HepG2 (cell line): ENCODE measurements around the gene PLPPR4. TPM values are rescaled to one million over a fixed set of nuclear protein-coding genes. Genes with fewer than 3 reads are reported as not detected.

Experiments
- ATAC-seq: fragments of 200-7000 bp; cut with Tn5 transposase; 3 replicates; pipeline ENCODE4 v1.9.1; 2020; ENCODE audit warnings: mild to moderate bottlenecking, moderate library complexity
- BruUV-seq: library from RNA; stranded (reverse); fragments of 400-500 nt; replicated peaks from 2 replicates; lab custom pipeline; 2021; lab: Mats Ljungman, UMichigan
- CTCF ChIA-PET: fragments of 300-600 bp; formaldehyde crosslinking; extraction: SDS; loops from one replicate; lab custom pipeline; 2021; ENCODE audit warnings: low total read pairs, inconsistent platforms, low intra/inter-chr PET ratio; lab: Yijun Ruan, JAX
- POLR2A ChIA-PET: fragments of 350-600 bp; sonication (Branson Sonifier 250); formaldehyde crosslinking; loops from one replicate; lab custom pipeline; 2020; ENCODE audit warnings: antibody characterized with exemption, inconsistent platforms; lab: Yijun Ruan, JAX
- DNase-seq: peaks from one replicate; pipeline ENCODE4 v3.0.0-alpha.2; 2015; ENCODE audit warnings: low spot score
- FAIRE-seq: peaks from 3 replicates; lab custom pipeline; 2011; peaks lifted over from hg19 to GRCh38; lab: Jason Lieb, UNC
- H2AFZ ChIP-seq: one replicate; pipeline ENCODE4 v1.6.1; 2011; ENCODE audit warnings: low read length, inconsistent platforms
- H3K27ac ChIP-seq: fragments of 300-600 bp; 3 replicates; pipeline ENCODE4 v1.8.0; 2011; ENCODE audit warnings: mixed run types, mild to moderate bottlenecking, mixed read lengths, low read length, inconsistent platforms; ENCODE audit not compliant: insufficient read depth; ENCODE audit errors: extremely low read length
- H3K27me3 ChIP-seq, 2 experiments: fragments of 200-600 bp in 1 of 2; 2 replicates in 1 of 2; 3 replicates in 1 of 2; pipeline versions ENCODE4 v1.6.0 to v1.8.0; 2011; ENCODE audit warnings: low read length in 2 of 2, mild to moderate bottlenecking in 2 of 2, moderate library complexity in 2 of 2, inconsistent platforms in 1 of 2; ENCODE audit not compliant: insufficient read depth in 2 of 2, control insufficient read depth in 1 of 2
- H3K36me3 ChIP-seq, 2 experiments: fragments of 200-600 bp in 1 of 2; replicated peaks in 1 of 2; 2 replicates in 1 of 2; 3 replicates in 1 of 2; pipeline versions ENCODE4 v1.5.1 to v1.8.0; 2011; ENCODE audit warnings: low read length in 2 of 2, inconsistent platforms in 1 of 2; ENCODE audit not compliant: insufficient read depth in 2 of 2, control insufficient read depth in 1 of 2
- H3K4me1 ChIP-seq: 2 replicates; pipeline ENCODE4 v1.5.1; 2012; ENCODE audit warnings: low read length, inconsistent platforms; ENCODE audit not compliant: insufficient read depth
- H3K4me2 ChIP-seq: 2 replicates; pipeline ENCODE4 v1.6.0; 2011; ENCODE audit warnings: low read depth, low read length, inconsistent platforms
- H3K4me3 ChIP-seq, 3 experiments: fragments of 200-600 bp in 1 of 3; sonication (generic), shearing (Covaris generic) in 1 of 3; replicated peaks in 1 of 3; 2 replicates each; pipeline ENCODE4 v1.5.1; 2011 to 2016; ENCODE audit warnings: low read length in 3 of 3, inconsistent platforms in 2 of 3, low read depth in 2 of 3, mild to moderate bottlenecking in 2 of 3, control low read depth in 1 of 3, mixed read lengths in 1 of 3; ENCODE audit not compliant: insufficient read depth in 1 of 3
- H3K79me2 ChIP-seq: one replicate; pipeline ENCODE4 v1.6.1; 2011; ENCODE audit warnings: low read length, inconsistent platforms; ENCODE audit not compliant: insufficient read depth
- H3K9ac ChIP-seq: 2 replicates; pipeline ENCODE4 v1.6.0; 2011; ENCODE audit warnings: mild to moderate bottlenecking, low read depth, low read length, inconsistent platforms; ENCODE audit not compliant: insufficient read depth
- H3K9me3 ChIP-seq: 2 replicates; pipeline ENCODE4 v1.5.1; 2012; ENCODE audit warnings: mild to moderate bottlenecking, low read length
- H4K20me1 ChIP-seq: 2 replicates; pipeline ENCODE4 v1.6.0; 2011; ENCODE audit warnings: inconsistent platforms, mild to moderate bottlenecking, low read length, moderate library complexity; ENCODE audit not compliant: insufficient read depth
- CHD2 ChIP-seq: IDR thresholded peaks from 2 replicates; pipeline ENCODE4 v1.6.1; 2011; ENCODE audit warnings: low read depth, low read length, improper control_type of control experiment
- DPF2 ChIP-seq: sonication (generic); formaldehyde crosslinking; IDR thresholded peaks from 2 replicates; pipeline ENCODE4 v1.4.0; 2020; ENCODE audit warnings: mild to moderate bottlenecking, low read depth, missing genetic modification reagents, borderline replicate concordance
- GPN1 ChIP-seq: sonication (generic); formaldehyde crosslinking; IDR thresholded peaks from 2 replicates; pipeline ENCODE4 v1.5.1; 2020; ENCODE audit warnings: missing genetic modification reagents, borderline replicate concordance
- HIC2 ChIP-seq: sonication (generic); formaldehyde crosslinking; IDR thresholded peaks from 2 replicates; pipeline ENCODE4 v1.9.0; 2022; ENCODE audit warnings: low read depth, missing genetic modification reagents
- MEIS1 ChIP-seq: sonication (generic); formaldehyde crosslinking; IDR thresholded peaks from 2 replicates; pipeline ENCODE4 v1.9.0; 2021; ENCODE audit warnings: mild to moderate bottlenecking, missing genetic modification reagents, moderate library complexity, borderline replicate concordance
- MXD4 ChIP-seq: IDR thresholded peaks from 2 replicates; pipeline ENCODE4 v1.6.1; 2016; ENCODE audit warnings: mild to moderate bottlenecking, missing biosample characterization, missing genetic modification reagents
- NRL ChIP-seq: sonication (generic); formaldehyde crosslinking; IDR thresholded peaks from 2 replicates; pipeline ENCODE4 v1.5.0; 2020; ENCODE audit warnings: missing genetic modification reagents, mild to moderate bottlenecking, moderate library complexity, borderline replicate concordance
- SSRP1 ChIP-seq: IDR thresholded peaks from 2 replicates; pipeline ENCODE4 v1.6.1; 2016; ENCODE audit warnings: control low read depth
- TARDBP ChIP-seq: sonication (generic); formaldehyde crosslinking; IDR thresholded peaks from 2 replicates; pipeline ENCODE4 v1.8.0; 2022; ENCODE audit warnings: mild to moderate bottlenecking, missing genetic modification reagents
- TP53 ChIP-seq: sonication (generic); formaldehyde crosslinking; conservative IDR thresholded peaks from 2 replicates; pipeline ENCODE4 v1.4.0; 2020; ENCODE audit warnings: missing genetic modification reagents
- ZNF138 ChIP-seq: sonication (generic); formaldehyde crosslinking; IDR thresholded peaks from 2 replicates; pipeline ENCODE4 v1.5.0; 2020; ENCODE audit warnings: mild to moderate bottlenecking, low read depth, missing genetic modification reagents
- ZSCAN12 ChIP-seq: sonication (generic); formaldehyde crosslinking; IDR thresholded peaks from 2 replicates; pipeline ENCODE4 v1.9.0; 2021; ENCODE audit warnings: mild to moderate bottlenecking, missing genetic modification reagents
- WGBS: methylation state at CpG from one replicate; pipeline ENCODE4 v1.1.6; 2017; ENCODE audit warnings: low lambda C conversion rate; 5-methylcytosine and 5-hydroxymethylcytosine counted together
- in situ Hi-C: cut with HindIII; loops from 2 replicates; pipeline ENCODE4 v1.10.0; 2017; ENCODE audit warnings: low pct_unique_long_range_greater_than_20kb; ENCODE audit not compliant: extremely low pct_ligation_motif_present
- intact Hi-C: fragments of 100-400 bp; cut with micrococcal nuclease; formaldehyde crosslinking; loops from one replicate; pipeline ENCODE4 v1.10.0; 2022; ENCODE audit not compliant: unreplicated experiment
- polyA plus RNA-seq, 8 experiments: library from polyadenylated mRNA; depleted of rRNA in 3 of 8; stranded (reverse) in 7 of 8; unstranded in 1 of 8; fragments of >200 nt; fragmentation: Illumina TruSeq in 4 of 8; extraction: Trizol in 4 of 8; gene quantifications; 2 replicates each; pipeline versions ENCODE4 v1.2.1 to v1.2.3, GENCODE V29; 2011 to 2016; ENCODE audit warnings: low read depth in 4 of 8, missing spikeins in 1 of 8, mixed read lengths in 1 of 8; ENCODE audit not compliant: insufficient read depth in 1 of 8
- total RNA-seq, 5 experiments: library from RNA; depleted of rRNA; stranded (reverse); fragments of >200 nt; fragmentation: Illumina TruSeq; extraction: Trizol; gene quantifications; 2 replicates each; pipeline ENCODE4 v1.2.3, GENCODE V29; 2016; ENCODE audit warnings: low read depth in 1 of 5
- TF ChIP-seq, protein P1 (sequence below), 2 experiments: sonication (generic) in 1 of 2; formaldehyde crosslinking in 1 of 2; IDR thresholded peaks; 2 replicates each; pipeline versions ENCODE4 v1.4.0 to v1.6.1; 2018 to 2020; ENCODE audit warnings: missing genetic modification reagents in 2 of 2, borderline replicate concordance in 1 of 2, low read depth in 1 of 2, mild to moderate bottlenecking in 1 of 2, missing biosample characterization in 1 of 2
- TF ChIP-seq, protein P2 (sequence below): sonication (generic); formaldehyde crosslinking; IDR thresholded peaks from 2 replicates; pipeline ENCODE4 v1.5.1; 2020; ENCODE audit warnings: missing genetic modification reagents, mild to moderate bottlenecking, borderline replicate concordance

The PLPPR4 gene
- total and polyA plus RNA-seq, 2 of the 13 experiments (the other 11 are each of a cell fraction or from before 2014, with no cell fraction given) = not detected

DNA sequence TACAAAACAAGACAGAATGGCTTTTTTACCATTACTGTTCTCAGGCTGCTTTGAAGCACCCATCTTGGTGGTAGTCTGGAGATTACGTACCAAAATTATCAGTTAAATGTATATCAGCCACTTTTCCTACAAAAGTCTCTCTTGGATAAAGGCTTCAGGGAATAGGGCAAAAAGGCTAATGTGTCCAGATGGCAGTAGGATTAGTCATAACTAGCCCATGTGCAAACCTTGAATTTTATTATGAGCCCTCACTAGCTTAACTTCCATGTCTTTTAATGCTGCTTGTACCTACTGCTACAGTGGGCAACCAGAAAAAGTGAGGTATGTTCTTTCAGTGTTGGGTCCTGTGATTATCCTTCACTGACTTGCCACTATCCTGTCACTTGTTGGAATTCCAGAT lies 51.0 kb downstream of the PLPPR4 start:
- 11% methylated on average over 1 of the region's 1 CpG for WGBS
- Histone ChIP-seq H3K4me2 (no peak overlapping the region), H3K4me3 (no peak overlapping the region), H3K27ac (no peak overlapping the region), H4K20me1 (no peaks in the 10 kb centered on the region), H3K27me3 (no peaks in the 10 kb centered on the region), H3K9ac (no peak overlapping the region), H2AFZ (no peak overlapping the region), H3K79me2 (no peaks in the 10 kb centered on the region), H3K4me1 (no peaks in the 10 kb centered on the region), H3K9me3 (no peaks in the 10 kb centered on the region), H3K36me3 (no peaks in the 10 kb centered on the region)
- FAIRE-seq (no peak), DNase-seq (no peak), ATAC-seq (no peak)
- BruUV-seq = no TSS peak
- in situ Hi-C loops (no loop called here), intact Hi-C loops (no loop called here)
- POLR2A ChIA-PET = no interaction called here
- CTCF ChIA-PET = no interaction called here
- TF ChIP-seq SSRP1 (CRISPR knock-in tag) (no peak), ZSCAN12 (no peak), TP53 (CRISPR knock-in tag) (no peak), GPN1 (no peak), TARDBP (no peak), MEIS1 (CRISPR knock-in tag) (no peak), DPF2 (CRISPR knock-in tag) (no peak), HIC2 (CRISPR knock-in tag) (no peak), ZNF138 (CRISPR knock-in tag) (no peak), MXD4 (CRISPR knock-in tag) (no peak), NRL (CRISPR knock-in tag) (no peak), CHD2 (no peak)
- TF ChIP-seq, protein P1, sequence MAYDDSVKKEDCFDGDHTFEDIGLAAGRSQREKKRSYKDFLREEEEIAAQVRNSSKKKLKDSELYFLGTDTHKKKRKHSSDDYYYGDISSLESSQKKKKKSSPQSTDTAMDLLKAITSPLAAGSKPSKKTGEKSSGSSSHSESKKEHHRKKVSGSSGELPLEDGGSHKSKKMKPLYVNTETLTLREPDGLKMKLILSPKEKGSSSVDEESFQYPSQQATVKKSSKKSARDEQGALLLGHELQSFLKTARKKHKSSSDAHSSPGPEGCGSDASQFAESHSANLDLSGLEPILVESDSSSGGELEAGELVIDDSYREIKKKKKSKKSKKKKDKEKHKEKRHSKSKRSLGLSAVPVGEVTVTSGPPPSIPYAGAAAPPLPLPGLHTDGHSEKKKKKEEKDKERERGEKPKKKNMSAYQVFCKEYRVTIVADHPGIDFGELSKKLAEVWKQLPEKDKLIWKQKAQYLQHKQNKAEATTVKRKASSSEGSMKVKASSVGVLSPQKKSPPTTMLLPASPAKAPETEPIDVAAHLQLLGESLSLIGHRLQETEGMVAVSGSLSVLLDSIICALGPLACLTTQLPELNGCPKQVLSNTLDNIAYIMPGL (CRISPR knock-in tag; IDR thresholded peaks at IDR 0.05; ENCODE audit: borderline replicate concordance in 1 of 2, low read depth in 1 of 2) = no peak
- TF ChIP-seq, protein P2, sequence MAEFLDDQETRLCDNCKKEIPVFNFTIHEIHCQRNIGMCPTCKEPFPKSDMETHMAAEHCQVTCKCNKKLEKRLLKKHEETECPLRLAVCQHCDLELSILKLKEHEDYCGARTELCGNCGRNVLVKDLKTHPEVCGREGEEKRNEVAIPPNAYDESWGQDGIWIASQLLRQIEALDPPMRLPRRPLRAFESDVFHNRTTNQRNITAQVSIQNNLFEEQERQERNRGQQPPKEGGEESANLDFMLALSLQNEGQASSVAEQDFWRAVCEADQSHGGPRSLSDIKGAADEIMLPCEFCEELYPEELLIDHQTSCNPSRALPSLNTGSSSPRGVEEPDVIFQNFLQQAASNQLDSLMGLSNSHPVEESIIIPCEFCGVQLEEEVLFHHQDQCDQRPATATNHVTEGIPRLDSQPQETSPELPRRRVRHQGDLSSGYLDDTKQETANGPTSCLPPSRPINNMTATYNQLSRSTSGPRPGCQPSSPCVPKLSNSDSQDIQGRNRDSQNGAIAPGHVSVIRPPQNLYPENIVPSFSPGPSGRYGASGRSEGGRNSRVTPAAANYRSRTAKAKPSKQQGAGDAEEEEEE (CRISPR knock-in tag) = no peak
